K562 (cell line): ENCODE data around the gene NKAIN4. TPM values are rescaled to one million over a fixed set of nuclear protein-coding genes. Genes with fewer than 3 reads are reported as not detected.

Source experiments
- ATAC-seq: fragments of 200-7000 bp; cut with Tn5 transposase; 3 replicates; pipeline ENCODE4 v1.9.1; 2020; ENCODE audit warnings: moderate library complexity
- BruUV-seq: library from RNA; stranded (reverse); fragments of 400-500 nt; replicated peaks from 2 replicates; lab custom pipeline; 2021; lab: Mats Ljungman, UMichigan
- CTCF ChIA-PET: fragments of 300-600 bp; formaldehyde crosslinking; extraction: SDS; loops from one replicate; lab custom pipeline; 2021; ENCODE audit warnings: low intra/inter-chr PET ratio; lab: Yijun Ruan, JAX
- POLR2A ChIA-PET: fragments of 300-600, 350-650 bp; sonication (Branson Sonifier 250); formaldehyde crosslinking; extraction: SDS; loops from one replicate; lab custom pipeline; 2021; ENCODE audit warnings: antibody characterized with exemption, inconsistent platforms; lab: Yijun Ruan, JAX
- DNase-seq, 4 experiments: peaks; one replicate each; pipeline versions ENCODE4 v3.0.0 to v3.0.0-alpha.2; 2011 to 2018; ENCODE audit warnings: low spot score in 3 of 4, mixed read lengths in 3 of 4; ENCODE audit errors: extremely low read depth in 1 of 4
- FAIRE-seq: peaks from 2 replicates; lab custom pipeline; 2011; peaks lifted over from hg19 to GRCh38; lab: Jason Lieb, UNC
- H2AFZ ChIP-seq: 2 replicates; pipeline ENCODE4 v1.6.0; 2011; ENCODE audit warnings: low read depth, low read length, control low read depth, inconsistent platforms
- H3K27ac ChIP-seq: fragments of 200-600 bp; 3 replicates; pipeline ENCODE4 v1.8.0; 2011; ENCODE audit warnings: low read depth, mild to moderate bottlenecking, control low read depth, inconsistent platforms, low read length, moderate library complexity, mixed read lengths; ENCODE audit errors: extremely low read depth
- H3K27me3 ChIP-seq, 2 experiments: fragments of 300-600 bp in 1 of 2; 2 replicates in 1 of 2; 3 replicates in 1 of 2; pipeline versions ENCODE4 v1.6.0 to v1.8.0; 2011; ENCODE audit warnings: inconsistent platforms in 2 of 2, low read length in 2 of 2, mild to moderate bottlenecking in 1 of 2, mixed read lengths in 1 of 2, moderate library complexity in 1 of 2; ENCODE audit not compliant: control insufficient read depth in 2 of 2, insufficient read depth in 2 of 2
- H3K36me3 ChIP-seq: fragments of 300-600 bp; 3 replicates; pipeline ENCODE4 v1.8.0; 2011; ENCODE audit warnings: mild to moderate bottlenecking, low read length, inconsistent platforms; ENCODE audit not compliant: control insufficient read depth, insufficient read depth
- H3K4me1 ChIP-seq, 2 experiments: fragments of 200-600 bp in 1 of 2; replicated peaks in 1 of 2; 2 replicates in 1 of 2; 3 replicates in 1 of 2; pipeline versions ENCODE4 v1.5.1 to v1.8.0; 2011; ENCODE audit warnings: inconsistent platforms in 2 of 2, low read length in 2 of 2, mild to moderate bottlenecking in 1 of 2, mixed read lengths in 1 of 2, moderate library complexity in 1 of 2; ENCODE audit not compliant: control insufficient read depth in 2 of 2, insufficient read depth in 2 of 2
- H3K4me2 ChIP-seq: 2 replicates; pipeline ENCODE4 v1.6.1; 2011; ENCODE audit warnings: low read length, control low read depth, inconsistent platforms, mixed read lengths; ENCODE audit not compliant: insufficient read depth
- H3K4me3 ChIP-seq: fragments of 200-600 bp; sonication (generic), shearing (Covaris generic); 2 replicates; pipeline ENCODE4 v1.5.1; 2016; ENCODE audit warnings: control low read depth, inconsistent platforms
- H3K79me2 ChIP-seq: fragments of 200-600 bp; 3 replicates; pipeline ENCODE4 v1.8.0; 2011; ENCODE audit warnings: low read length, inconsistent platforms; ENCODE audit not compliant: control insufficient read depth, insufficient read depth
- H3K9ac ChIP-seq, 2 experiments: 2 replicates each; pipeline versions ENCODE4 v1.6.0 to v1.6.1; 2011; ENCODE audit warnings: low read depth in 2 of 2, low read length in 2 of 2, control low read depth in 1 of 2, inconsistent platforms in 1 of 2, mild to moderate bottlenecking in 1 of 2, mixed read lengths in 1 of 2; ENCODE audit not compliant: insufficient read depth in 1 of 2
- H3K9me1 ChIP-seq: one replicate; pipeline ENCODE4 v1.6.0; 2011; ENCODE audit warnings: inconsistent platforms, mild to moderate bottlenecking, low read length, moderate library complexity; ENCODE audit not compliant: control insufficient read depth, insufficient read depth
- H3K9me3 ChIP-seq: replicated peaks from 2 replicates; pipeline ENCODE4 v1.5.1; 2011; ENCODE audit warnings: low read depth, low read length, inconsistent platforms; ENCODE audit not compliant: control insufficient read depth, insufficient read depth
- H4K20me1 ChIP-seq: replicated peaks from 2 replicates; pipeline ENCODE4 v1.6.1; 2011; ENCODE audit warnings: low read length, inconsistent platforms, mixed read lengths; ENCODE audit not compliant: control insufficient read depth, insufficient read depth
- ARID3B ChIP-seq: fragments of 250-450 bp; sonication (Bioruptor Pico); IDR thresholded peaks from 2 replicates; pipeline ENCODE4 v1.4.0; 2020; ENCODE audit warnings: borderline replicate concordance
- CBFA2T2 ChIP-seq: fragments of 450-650 bp; conservative IDR thresholded peaks from 2 replicates; pipeline ENCODE4 v1.6.1; 2017; ENCODE audit warnings: mild to moderate bottlenecking
- ETS1 ChIP-seq: conservative IDR thresholded peaks from 2 replicates; pipeline ENCODE4 v1.6.1; 2011; ENCODE audit warnings: low read depth, mild to moderate bottlenecking, low read length; ENCODE audit not compliant: control insufficient read depth
- ETS2 ChIP-seq: IDR thresholded peaks from 2 replicates; pipeline ENCODE4 v1.6.1; 2016; ENCODE audit warnings: borderline replicate concordance, missing genetic modification characterization, mild to moderate bottlenecking, moderate library complexity, missing compliant biosample characterization; ENCODE audit not compliant: poor library complexity, severe bottlenecking
- HDGF ChIP-seq: fragments of 450-650 bp; IDR thresholded peaks from 2 replicates; pipeline ENCODE4 v1.6.1; 2016
- MTA1 ChIP-seq: fragments of 450-650 bp; IDR thresholded peaks from 2 replicates; pipeline ENCODE4 v1.6.1; 2017; ENCODE audit warnings: borderline replicate concordance
- NCOA1 ChIP-seq: fragments of 450-650 bp; IDR thresholded peaks from 2 replicates; pipeline ENCODE4 v1.6.1; 2016; ENCODE audit warnings: low read depth
- NR3C1 ChIP-seq: sonication (generic); formaldehyde crosslinking; IDR thresholded peaks from 2 replicates; pipeline ENCODE4 v1.8.1; 2022; ENCODE audit warnings: missing genetic modification reagents
- POLR2B ChIP-seq: fragments of 450-650 bp; IDR thresholded peaks from 2 replicates; pipeline ENCODE4 v1.6.1; 2018; ENCODE audit warnings: low read depth; ENCODE audit not compliant: partially characterized antibody
- RBM34 ChIP-seq: fragments of 200-400 bp; formaldehyde crosslinking; IDR thresholded peaks from 2 replicates; pipeline ENCODE4 v1.6.1; 2018; ENCODE audit warnings: low read length, borderline replicate concordance; ENCODE audit not compliant: insufficient read depth
- TAL1 ChIP-seq: fragments of 450-650 bp; IDR thresholded peaks from 2 replicates; pipeline ENCODE4 v1.6.1; 2016; ENCODE audit warnings: mild to moderate bottlenecking
- TCF7 ChIP-seq: sonication (generic); IDR thresholded peaks from 2 replicates; pipeline ENCODE4 v1.6.1; 2016; ENCODE audit warnings: antibody characterized with exemption, borderline replicate concordance
- ZNF232 ChIP-seq: sonication (generic); formaldehyde crosslinking; IDR thresholded peaks from 2 replicates; pipeline ENCODE4 v1.8.0; 2022; ENCODE audit warnings: mild to moderate bottlenecking, missing genetic modification reagents
- ZNF263 ChIP-seq: sonication (generic); formaldehyde crosslinking; IDR thresholded peaks from 2 replicates; pipeline ENCODE4 v1.8.0; 2022; ENCODE audit warnings: mild to moderate bottlenecking, missing genetic modification reagents, borderline replicate concordance
- ZNF431 ChIP-seq: sonication (generic); formaldehyde crosslinking; IDR thresholded peaks from 2 replicates; pipeline ENCODE4 v1.8.0; 2022; ENCODE audit warnings: mild to moderate bottlenecking, missing genetic modification reagents
- WGBS: fragments of 100-300 bp; shearing (Covaris generic); methylation state at CpG from one replicate; pipeline ENCODE4 v1.1.6; 2016; ENCODE audit warnings: low coverage, mixed read lengths; ENCODE audit not compliant: insufficient coverage; ENCODE audit errors: missing lambda C conversion rate; 5-methylcytosine and 5-hydroxymethylcytosine counted together
- in situ Hi-C: fragments of 300-500 bp; cut with MboI; formaldehyde crosslinking; loops from 4 replicates; pipeline ENCODE4 v1.15.0; 2018; ENCODE audit warnings: inconsistent platforms, mixed read lengths
- intact Hi-C: fragments of 100-400 bp; cut with micrococcal nuclease; formaldehyde crosslinking; loops from 2 replicates; pipeline ENCODE4 v1.14.2; 2022
- polyA plus RNA-seq, 8 experiments: library from polyadenylated mRNA; depleted of rRNA in 4 of 8; stranded (reverse) in 5 of 8; unstranded in 3 of 8; fragments of >200 nt; fragmentation: Nextera tagmentation in 2 of 8; fragmentation: Illumina TruSeq in 1 of 8; extraction: Ambion mirVana in 2 of 8; extraction: Trizol in 1 of 8; gene quantifications; 2 replicates each; pipeline versions ENCODE4 v1.2.1 to v1.2.3, GENCODE V29; 2011 to 2014; ENCODE audit warnings: inconsistent platforms in 1 of 8, missing spikeins in 1 of 8
- total RNA-seq, 7 experiments: library from RNA; depleted of rRNA in 6 of 7; stranded (reverse); fragments of >200 nt in 6 of 7; fragmentation: Illumina TruSeq in 2 of 7; extraction: Trizol in 2 of 7; gene quantifications; 2 replicates each; pipeline versions ENCODE4 v1.2.1 to v1.2.3, GENCODE V29; 2011 to 2021; ENCODE audit warnings: low replicate concordance in 1 of 7
- TF ChIP-seq, protein P1 (sequence below): fragments of 450-650 bp; formaldehyde crosslinking; IDR thresholded peaks from 2 replicates; pipeline ENCODE4 v1.4.0; 2020; ENCODE audit warnings: mild to moderate bottlenecking, mixed read lengths

The NKAIN4 gene
- total and polyA plus RNA-seq, 9 of the 15 experiments (the other 6 are each of a cell fraction or from before 2014, with no cell fraction given), result not detected

GRCh38 chr20:63235399-63235983 lies 18.8 kb downstream of the NKAIN4 start, which contains the start of gene BIRC7:
Gene BIRC7, plus strand, starts transcription at chr20:63235905. Its CDS starts 192 bp downstream, at chr20:63236097.
- BruUV-seq, result no TSS peak
- DNase-seq (peak; percentile 43 to 68 (median 46)), FAIRE-seq (peak; percentile 42), ATAC-seq (peak; percentile 23; the same call in 2 of the 3 replicates)
- ChIA-PET POLR2A (interaction anchor here (0.7 to 1.8 kb wide), 3 partner anchors 10 to 13 kb away, joined by 3 to 8 read pairs (median 5); no protein-coding TSS in a partner anchor), CTCF (no interaction called here)
- H3K9me1 ChIP-seq, result no peaks in the 10 kb centered on the region
- no peaks in the 10 kb centered on the region for H3K79me2 ChIP-seq
- no peak within 1 kb of the TSS for H3K4me3 ChIP-seq
- intact Hi-C loops, result no loop called here
- H3K27ac ChIP-seq, result no peak within 1 kb of the TSS
- H2AFZ ChIP-seq, result no peak within 1 kb of the TSS
- no peaks in the 10 kb centered on the region for H3K36me3 ChIP-seq
- H3K27me3 ChIP-seq, result peaks cover 26 to 51% of the 10 kb centered on the region in 2 experiments; a peak in 4 of 5 replicates
- 17% methylated on average over 12 of the region's 17 CpGs for WGBS
- peak within 1 kb of the TSS in 1 of 2 experiments; percentile 45; a peak in 2 of 4 replicates for H3K9ac ChIP-seq
- H4K20me1 ChIP-seq, result 0 out of 2 replicates have a peak, but pooled peaks cover 3% of the 10 kb centered on the region
- no peak within 1 kb of the TSS for H3K4me2 ChIP-seq
- no peaks in the 10 kb centered on the region for H3K9me3 ChIP-seq
- in situ Hi-C loops, result no loop called here
- peaks cover 0 to 43% of the 10 kb centered on the region in 2 experiments; a peak in 3 of 5 replicates for H3K4me1 ChIP-seq
- no peak for TF ChIP-seq ZNF232 (CRISPR knock-in tag)
- TF ChIP-seq, protein P1, sequence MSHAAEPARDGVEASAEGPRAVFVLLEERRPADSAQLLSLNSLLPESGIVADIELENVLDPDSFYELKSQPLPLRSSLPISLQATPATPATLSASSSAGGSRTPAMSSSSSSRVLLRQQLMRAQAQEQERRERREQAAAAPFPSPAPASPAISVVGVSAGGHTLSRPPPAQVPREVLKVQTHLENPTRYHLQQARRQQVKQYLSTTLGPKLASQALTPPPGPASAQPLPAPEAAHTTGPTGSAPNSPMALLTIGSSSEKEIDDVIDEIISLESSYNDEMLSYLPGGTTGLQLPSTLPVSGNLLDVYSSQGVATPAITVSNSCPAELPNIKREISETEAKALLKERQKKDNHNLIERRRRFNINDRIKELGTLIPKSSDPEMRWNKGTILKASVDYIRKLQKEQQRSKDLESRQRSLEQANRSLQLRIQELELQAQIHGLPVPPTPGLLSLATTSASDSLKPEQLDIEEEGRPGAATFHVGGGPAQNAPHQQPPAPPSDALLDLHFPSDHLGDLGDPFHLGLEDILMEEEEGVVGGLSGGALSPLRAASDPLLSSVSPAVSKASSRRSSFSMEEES (CRISPR knock-in tag), result no peak
- no peak for TF ChIP-seq NR3C1 (CRISPR knock-in tag)
- no peak for TF ChIP-seq ARID3B (CRISPR knock-in tag)
- peak; percentile 49 for TF ChIP-seq ZNF263 (CRISPR knock-in tag)
- no peak for TF ChIP-seq POLR2B
- no peak for TF ChIP-seq NCOA1
- TF ChIP-seq TAL1, result no peak
- no peak for TF ChIP-seq ETS1
- TF ChIP-seq ZNF431 (CRISPR knock-in tag), result no peak
- TF ChIP-seq RBM34, result no peak
- TF ChIP-seq HDGF, result no peak
- TF ChIP-seq CBFA2T2, result 0 out of 2 replicates have a peak, but pooled peaks have one; percentile 3
- TF ChIP-seq MTA1, result no peak
- TF ChIP-seq TCF7, result no peak
- TF ChIP-seq ETS2, result no peak
